HG02885 (cell line): ENCODE measurements around the gene LRRC53.

ENCODE experiments used
- ATAC-seq: cut with Tn5 transposase; IDR thresholded peaks from one replicate; pipeline ENCODE4 v1.9.1; 2021; ENCODE audit warnings: mild to moderate bottlenecking; ENCODE audit not compliant: unreplicated experiment, poor library complexity

The LRRC53 gene

DNA sequence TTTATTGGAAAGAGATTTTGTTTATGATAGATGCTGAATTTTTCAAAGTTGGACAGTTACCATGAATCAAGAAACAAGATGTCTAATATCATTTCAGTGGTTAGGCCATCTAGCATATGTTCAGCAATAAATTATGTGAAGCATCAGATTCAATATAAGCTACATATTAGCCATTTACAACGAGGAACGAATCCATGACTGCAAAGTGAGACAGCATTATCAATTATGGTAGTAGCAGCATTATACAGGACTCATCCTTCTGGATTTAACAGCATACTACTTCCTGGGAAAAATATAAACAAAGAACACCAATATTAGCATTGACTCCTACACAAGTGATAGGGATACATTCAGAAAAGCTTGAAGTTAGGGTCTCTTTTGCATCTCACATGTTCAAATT, 59.1 kb downstream of the LRRC53 start:
- ATAC-seq: no peak

DNA sequence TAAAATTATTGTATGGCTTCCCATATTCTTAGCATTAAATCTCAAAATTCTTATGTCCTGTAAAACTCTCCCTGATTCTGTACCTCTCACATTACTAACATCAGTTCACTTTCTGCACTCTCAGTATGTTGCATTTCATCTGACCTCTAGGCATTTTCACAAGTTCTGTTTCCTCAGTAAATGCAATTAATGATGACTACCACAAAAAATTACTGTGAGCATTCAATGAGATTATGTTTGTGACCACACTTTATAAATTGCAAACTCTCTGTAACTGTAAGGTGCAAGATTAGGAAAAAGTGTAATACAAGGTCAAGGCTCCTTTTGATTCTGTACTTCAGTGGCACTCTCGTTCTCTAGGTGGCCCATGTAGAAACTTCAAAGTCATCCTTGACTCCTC, 60.4 kb downstream of the LRRC53 start:
- no peak for ATAC-seq

GRCh38 chr1:74437035-74437434, 75.4 kb downstream of the LRRC53 start:
- no peak for ATAC-seq

GRCh38 chr1:74436078-74436477, 76.3 kb downstream of the LRRC53 start:
- ATAC-seq: no peak

DNA sequence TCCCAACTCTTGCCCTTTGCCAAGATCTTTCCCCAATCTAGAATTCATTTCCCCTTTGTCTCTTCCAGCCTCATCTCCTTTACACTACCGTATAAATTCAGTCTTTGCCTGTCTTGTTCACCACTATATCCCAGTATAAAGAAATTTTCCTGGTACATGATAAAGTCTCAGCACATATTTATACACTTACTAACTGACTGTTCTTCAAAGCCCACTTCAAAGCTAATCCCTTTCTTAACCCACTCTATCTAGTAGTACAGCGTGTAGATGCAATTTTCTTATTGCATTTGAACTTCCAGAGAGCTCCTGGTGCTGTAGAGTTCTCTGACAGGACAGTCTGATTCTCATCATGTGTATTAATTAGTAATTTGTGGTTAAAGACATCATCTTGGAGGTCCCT, 78.1 kb downstream of the LRRC53 start:
- ATAC-seq: no peak

GRCh38 chr1:74432325-74432724, 80.1 kb downstream of the LRRC53 start:
- no peak for ATAC-seq

DNA sequence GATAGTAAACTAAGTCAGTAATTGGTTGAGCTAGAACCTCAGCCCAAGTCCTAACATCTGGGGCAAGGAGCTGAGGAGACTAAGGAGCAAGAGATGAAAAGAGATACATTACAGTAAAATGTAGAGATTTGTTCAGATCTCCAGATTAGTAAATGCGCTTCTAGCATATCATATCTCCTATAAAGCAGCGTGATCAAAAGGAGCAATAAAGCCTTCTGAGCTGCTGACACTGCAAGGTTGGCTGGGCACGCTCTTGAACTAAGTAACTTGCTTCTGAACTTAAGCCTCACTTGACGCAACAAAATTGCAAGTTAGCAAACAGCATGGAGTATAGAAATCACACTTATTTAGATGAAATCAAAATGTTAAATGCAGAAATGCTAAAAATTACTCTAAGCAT, 80.9 kb downstream of the LRRC53 start:
- no peak for ATAC-seq

DNA sequence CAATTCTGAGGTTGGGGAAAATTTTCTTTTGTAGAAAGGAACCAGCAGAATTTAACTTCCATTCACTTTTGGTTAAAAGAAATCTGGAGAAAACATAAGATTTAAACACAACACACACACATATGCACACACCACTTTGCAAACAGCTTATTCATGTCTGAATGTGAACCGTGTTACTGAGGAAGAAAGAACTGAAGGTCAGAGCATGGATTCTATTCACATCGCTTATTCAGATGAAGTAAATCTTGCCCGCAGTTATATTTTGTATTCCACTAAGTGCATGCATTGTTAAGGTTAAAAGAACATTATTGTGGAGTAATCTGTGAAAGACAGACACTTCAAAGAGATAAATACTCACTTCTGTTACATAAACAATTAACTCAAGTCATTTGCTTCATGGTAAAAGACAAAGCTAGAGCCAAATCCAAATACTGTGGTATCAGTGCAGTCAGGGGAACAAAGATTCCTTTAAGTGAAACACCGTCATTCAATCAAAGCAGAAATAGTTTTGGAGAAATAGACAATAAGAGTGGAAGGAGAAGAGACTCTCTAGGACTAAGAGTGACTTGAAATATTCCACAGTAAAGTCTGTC, 82.0 kb downstream of the LRRC53 start:
- no peak for ATAC-seq

GRCh38 chr1:74429580-74429979, 82.8 kb downstream of the LRRC53 start:
- no peak for ATAC-seq

DNA sequence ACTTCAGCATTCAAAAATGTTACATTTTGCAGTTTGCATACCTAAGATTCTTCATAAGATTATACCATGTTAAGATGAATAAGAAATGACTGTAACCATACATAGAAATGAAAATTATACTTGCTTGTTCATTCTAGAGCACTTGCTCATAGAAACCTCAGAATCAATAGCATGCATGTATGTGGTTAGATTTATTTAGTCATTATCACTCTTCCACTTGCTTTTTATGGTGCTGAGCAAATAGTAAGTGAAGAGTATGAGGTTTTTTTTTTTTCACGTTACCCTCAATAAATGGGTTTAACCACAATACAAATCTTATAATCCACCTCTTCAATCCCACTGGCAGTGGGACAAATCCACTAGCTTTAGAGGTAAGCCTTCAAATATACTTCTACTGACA, 84.7 kb downstream of the LRRC53 start:
- no peak for ATAC-seq

DNA sequence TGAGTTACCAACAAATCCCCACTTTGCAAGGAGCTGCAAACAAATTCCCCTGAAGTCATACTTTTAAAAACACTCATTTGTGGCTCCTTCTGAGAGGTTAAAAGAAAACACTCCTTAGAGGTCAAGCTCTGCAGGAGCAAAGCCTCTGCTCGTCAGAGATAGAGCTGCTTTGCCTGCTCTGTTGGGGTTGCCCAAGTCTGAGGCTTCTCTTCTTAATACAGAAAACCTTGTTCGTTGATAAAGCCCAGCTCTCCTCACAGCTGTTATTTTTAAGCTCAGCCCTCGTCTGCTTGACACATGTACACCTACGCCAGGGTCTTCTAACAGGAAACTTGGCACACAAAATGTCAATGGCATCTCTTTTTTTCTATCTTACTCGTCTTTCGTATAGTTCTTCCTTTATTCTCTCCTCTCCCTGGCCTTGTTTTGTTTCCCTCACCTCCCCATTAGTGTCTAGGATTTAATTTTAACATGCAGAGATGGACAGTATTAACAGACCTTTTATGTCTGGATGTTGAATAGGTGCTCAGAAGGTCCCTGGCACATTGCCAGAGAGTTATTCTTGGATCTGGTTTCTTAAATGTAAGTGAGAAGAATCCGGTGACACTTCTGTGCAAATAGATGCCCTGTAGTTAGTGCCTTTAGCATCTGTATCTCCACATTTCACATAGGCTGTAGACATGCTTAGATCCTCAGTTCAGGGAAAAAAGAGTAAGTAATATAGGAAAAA, 86.0 kb downstream of the LRRC53 start:
- no peak for ATAC-seq

GRCh38 chr1:74425676-74426075, 86.7 kb downstream of the LRRC53 start:
- ATAC-seq: no peak

DNA sequence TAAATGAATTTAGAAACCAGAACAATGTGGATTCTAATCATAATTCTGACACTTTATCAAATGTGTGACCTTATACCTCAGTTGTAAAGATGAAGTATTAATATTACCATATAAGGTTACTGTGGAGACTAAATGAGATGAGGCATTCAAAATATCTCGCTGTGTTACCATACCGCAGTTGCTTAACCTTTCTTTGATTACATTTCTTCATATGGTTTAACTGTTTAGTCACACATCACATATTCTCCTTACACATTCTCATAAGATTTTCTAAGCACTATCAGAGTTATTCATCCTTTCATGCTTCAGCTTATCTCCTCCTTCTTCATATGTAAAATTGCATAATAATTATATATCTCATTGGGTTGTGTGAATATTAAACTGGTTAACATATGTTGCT, 88.9 kb downstream of the LRRC53 start:
- no peak for ATAC-seq

DNA sequence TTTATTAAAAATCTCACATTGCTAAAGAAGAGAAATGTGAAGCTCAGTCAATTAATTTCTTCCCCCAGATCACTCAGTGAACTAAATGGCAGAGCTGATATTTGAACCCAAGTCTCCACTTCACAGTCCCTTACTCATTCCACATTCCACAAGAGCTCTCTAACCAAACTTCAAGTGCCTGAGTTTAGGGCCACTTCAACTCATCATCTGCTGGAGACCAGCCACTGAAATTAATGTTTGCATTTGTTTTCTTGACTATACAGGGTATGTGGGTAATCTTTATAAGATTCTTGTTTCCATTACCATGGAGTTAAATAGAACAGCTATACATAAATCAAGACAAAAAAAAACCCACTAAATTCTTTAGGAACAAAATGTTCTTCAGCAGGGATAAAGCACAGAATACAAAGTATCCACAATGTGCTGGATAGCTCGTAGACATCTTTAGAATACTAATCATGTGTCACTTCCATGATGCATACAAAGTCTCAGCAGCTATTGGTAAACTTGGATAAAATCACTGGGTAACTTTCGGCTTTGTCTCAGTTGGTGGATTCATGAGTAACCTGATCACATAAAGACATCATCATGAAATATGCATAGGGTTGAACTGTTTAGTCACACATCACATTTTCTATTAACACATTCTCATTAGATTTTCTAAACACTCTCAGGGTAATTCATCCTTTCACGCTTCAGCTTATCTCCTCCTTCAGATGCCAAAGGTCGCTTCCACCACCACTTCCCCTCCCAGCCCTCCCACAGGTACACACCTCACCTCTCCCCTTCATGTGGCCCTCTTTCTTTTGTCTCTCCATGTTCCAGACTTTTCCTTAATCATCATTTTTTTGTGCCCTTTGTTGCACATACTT, 89.8 kb downstream of the LRRC53 start:
- no peak for ATAC-seq

- ATAC-seq: no peak
These were observed 91.9 kb downstream of the LRRC53 start for GRCh38 chr1:74420467-74420866.
